BE2C (cell line): ENCODE data around the gene MT1X.

Experiments
- DNase-seq: peaks from one replicate; pipeline ENCODE4 v3.0.0-alpha.2; 2020
- H3K27me3 ChIP-seq: fragments of 250-450 bp; sonication (Bioruptor Pico); 2 replicates; pipeline ENCODE4 v1.5.1; 2020; ENCODE audit warnings: mild to moderate bottlenecking
- H3K36me3 ChIP-seq: fragments of 250-450 bp; sonication (Bioruptor Pico); 2 replicates; pipeline ENCODE4 v1.5.1; 2020; ENCODE audit warnings: mild to moderate bottlenecking
- H3K4me1 ChIP-seq: fragments of 250-450 bp; sonication (Bioruptor Pico); 2 replicates; pipeline ENCODE4 v1.5.1; 2020
- H3K4me3 ChIP-seq: 2 replicates; pipeline ENCODE4 v1.5.1; 2011; ENCODE audit warnings: low read depth, low read length
- H3K9me3 ChIP-seq: fragments of 250-450 bp; sonication (Bioruptor Pico); 2 replicates; pipeline ENCODE4 v1.5.1; 2020
- TF ChIP-seq, protein P1 (sequence below): IDR thresholded peaks from 2 replicates; pipeline ENCODE4 v1.5.1; 2012; ENCODE audit warnings: mild to moderate bottlenecking, low read depth, low read length

Gene MT1X

DNA sequence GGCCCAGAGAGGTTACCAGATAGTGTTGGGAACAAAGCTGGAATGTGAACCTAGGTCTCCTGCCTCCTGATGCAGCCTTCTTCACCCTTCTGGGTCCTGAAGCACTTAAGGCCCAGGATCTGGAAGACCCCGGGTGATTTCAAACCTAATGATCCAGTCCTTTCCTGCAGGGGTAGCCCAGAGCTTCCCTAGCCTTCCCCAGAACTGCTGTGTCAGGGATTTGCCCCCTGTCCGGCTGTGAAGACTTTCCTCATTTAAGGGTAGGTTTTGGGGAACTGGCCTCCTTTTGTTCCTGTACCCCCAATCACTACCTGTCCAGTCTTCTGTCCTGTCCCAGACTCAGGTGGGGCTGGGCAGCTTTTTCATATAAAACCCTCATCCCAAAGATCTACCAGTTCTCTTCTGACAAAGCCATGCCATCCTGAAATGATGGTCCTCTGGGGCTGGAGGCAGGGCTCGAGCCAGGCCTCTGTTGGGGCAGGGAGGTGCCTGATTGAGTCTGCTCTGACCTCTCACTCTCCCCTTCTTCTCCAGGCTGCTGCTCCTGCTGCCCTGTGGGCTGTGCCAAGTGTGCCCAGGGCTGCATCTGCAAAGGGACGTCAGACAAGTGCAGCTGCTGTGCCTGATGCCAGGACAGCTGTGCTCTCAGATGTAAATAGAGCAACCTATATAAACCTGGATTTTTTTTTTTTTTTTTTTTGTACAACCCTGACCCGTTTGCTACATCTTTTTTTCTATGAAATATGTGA lies 1.3 kb downstream of the MT1X start:
- no peak for DNase-seq
- no peaks in the 10 kb centered on the region for H3K4me1 ChIP-seq
- no peaks in the 10 kb centered on the region for H3K36me3 ChIP-seq
- no peaks in the 10 kb centered on the region for H3K27me3 ChIP-seq
- TF ChIP-seq, protein P1, sequence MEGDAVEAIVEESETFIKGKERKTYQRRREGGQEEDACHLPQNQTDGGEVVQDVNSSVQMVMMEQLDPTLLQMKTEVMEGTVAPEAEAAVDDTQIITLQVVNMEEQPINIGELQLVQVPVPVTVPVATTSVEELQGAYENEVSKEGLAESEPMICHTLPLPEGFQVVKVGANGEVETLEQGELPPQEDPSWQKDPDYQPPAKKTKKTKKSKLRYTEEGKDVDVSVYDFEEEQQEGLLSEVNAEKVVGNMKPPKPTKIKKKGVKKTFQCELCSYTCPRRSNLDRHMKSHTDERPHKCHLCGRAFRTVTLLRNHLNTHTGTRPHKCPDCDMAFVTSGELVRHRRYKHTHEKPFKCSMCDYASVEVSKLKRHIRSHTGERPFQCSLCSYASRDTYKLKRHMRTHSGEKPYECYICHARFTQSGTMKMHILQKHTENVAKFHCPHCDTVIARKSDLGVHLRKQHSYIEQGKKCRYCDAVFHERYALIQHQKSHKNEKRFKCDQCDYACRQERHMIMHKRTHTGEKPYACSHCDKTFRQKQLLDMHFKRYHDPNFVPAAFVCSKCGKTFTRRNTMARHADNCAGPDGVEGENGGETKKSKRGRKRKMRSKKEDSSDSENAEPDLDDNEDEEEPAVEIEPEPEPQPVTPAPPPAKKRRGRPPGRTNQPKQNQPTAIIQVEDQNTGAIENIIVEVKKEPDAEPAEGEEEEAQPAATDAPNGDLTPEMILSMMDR = no peak
- H3K9me3 ChIP-seq = no peaks in the 10 kb centered on the region
- H3K4me3 ChIP-seq = no peak overlapping the region

DNA sequence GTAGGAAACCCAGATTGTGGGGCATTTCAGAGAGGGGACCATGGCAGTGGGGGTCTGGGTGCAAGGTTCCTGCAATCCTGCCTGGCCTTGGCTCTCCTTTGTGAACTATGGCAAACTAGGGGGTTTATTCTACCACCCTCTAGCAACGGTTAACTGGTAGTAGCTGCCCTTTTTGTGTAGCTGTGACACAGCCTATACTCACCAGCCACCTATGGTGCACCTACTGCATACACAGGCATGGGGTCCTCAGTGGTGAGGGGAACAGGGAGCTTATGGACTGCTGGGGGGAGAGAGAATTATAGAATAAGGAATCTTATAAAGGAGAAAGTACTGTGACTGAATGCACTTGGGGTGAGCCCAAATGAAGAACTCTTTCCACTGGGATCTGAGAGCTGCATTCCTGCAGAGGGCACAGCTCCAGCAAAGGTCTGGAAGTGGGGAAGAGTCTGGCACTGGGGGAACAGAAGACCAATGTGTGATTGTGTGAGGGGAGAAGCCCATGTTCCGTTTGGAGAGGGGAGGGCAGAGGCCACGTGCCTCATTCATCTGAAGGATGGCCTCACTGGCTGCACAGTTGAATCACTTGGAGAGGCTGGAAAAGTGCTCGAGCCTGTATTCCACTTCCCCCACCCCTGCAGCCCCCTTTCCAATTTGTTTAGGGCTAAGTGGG lies 2.1 kb downstream of the MT1X start:
- TF ChIP-seq, protein P1 = no peak
- no peaks in the 10 kb centered on the region for H3K4me1 ChIP-seq
- no peak for DNase-seq
- no peaks in the 10 kb centered on the region for H3K9me3 ChIP-seq
- H3K27me3 ChIP-seq = no peaks in the 10 kb centered on the region
- no peaks in the 10 kb centered on the region for H3K36me3 ChIP-seq
- no peak overlapping the region for H3K4me3 ChIP-seq

DNA sequence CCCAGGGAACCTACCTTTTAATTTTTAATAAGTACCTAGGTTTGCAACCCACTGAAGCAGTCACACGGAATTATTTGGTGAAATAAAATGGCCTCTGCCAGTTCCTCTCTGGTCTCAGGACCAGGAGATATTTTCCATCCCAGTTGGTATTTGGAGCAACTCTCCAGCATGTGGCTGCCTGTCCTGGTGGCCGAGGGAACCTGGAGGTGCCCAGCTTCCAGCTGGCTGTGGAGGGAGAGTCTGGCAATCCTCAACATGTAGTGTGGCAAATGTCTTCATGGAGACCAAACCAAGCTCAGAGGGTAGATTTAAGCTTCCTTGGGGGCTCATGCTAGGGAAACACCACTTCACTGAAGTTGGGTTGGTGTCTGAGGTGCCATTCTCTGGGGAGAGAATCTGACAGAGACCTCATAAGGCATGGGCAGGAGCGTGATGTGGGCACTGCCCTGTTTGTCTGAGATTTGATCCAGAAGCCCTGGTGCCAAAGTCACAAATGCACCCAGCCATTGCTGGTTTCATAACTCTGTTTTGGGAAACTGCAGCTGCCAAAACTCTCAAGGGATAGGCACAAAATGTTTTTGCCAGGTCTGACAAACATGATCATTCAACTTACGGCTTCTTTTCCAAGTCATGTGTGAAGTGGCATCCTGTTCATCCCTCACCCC lies 2.8 kb downstream of the MT1X start:
- Histone ChIP-seq H3K27me3 (no peaks in the 10 kb centered on the region), H3K4me1 (no peaks in the 10 kb centered on the region), H3K36me3 (no peaks in the 10 kb centered on the region), H3K4me3 (no peak overlapping the region), H3K9me3 (no peaks in the 10 kb centered on the region)
- no peak for DNase-seq
- TF ChIP-seq, protein P1 = no peak

DNA sequence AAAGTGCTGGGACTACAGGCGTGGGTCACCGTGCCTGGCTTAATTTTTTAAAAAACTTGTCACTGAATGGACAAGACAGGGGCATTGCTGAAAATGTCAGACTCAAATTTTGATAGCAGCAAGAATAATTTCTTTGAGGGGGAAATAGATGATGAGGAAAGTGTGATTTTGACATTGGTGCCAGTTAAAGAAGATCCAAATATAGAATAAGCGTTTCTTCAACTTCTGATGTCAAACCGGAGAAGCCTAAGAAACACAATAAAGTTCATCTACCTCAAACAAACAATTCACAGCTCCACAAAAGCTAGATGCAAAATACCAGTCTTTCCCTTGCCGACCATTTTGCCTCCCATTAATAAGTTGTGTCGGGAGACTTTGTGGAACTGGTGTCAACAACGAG lies 4.5 kb downstream of the MT1X start:
- Histone ChIP-seq H3K9me3 (no peaks in the 10 kb centered on the region), H3K4me1 (no peaks in the 10 kb centered on the region), H3K4me3 (no peak overlapping the region), H3K27me3 (no peaks in the 10 kb centered on the region), H3K36me3 (no peaks in the 10 kb centered on the region)
- TF ChIP-seq, protein P1 = no peak
- DNase-seq = no peak

DNA sequence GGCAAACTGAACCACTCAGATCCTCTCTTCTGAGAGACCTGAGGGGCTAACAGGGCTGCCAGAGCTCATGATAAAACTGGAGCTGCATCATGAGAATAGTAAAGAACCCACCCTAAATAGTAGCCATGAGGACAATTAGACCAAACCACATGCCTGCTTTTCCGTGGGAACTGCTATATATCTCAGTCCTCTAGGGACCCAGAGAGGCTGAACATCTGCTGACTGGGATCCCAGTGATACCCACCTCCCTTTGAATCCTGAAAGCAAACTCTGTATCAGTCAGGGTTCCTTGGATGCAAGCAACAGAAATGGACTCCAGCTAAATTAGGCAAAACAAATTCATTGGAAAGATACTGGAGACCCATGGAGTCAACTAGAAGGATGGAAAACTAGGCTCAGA lies 6.5 kb downstream of the MT1X start:
- no peaks in the 10 kb centered on the region for H3K4me1 ChIP-seq

More for the DNA sequence above, 6.5 kb downstream of the MT1X start:
- no peaks in the 10 kb centered on the region for H3K36me3 ChIP-seq
- TF ChIP-seq, protein P1 = no peak
- no peak for DNase-seq
- H3K4me3 ChIP-seq = no peak overlapping the region
- H3K9me3 ChIP-seq = no peaks in the 10 kb centered on the region
- H3K27me3 ChIP-seq = no peaks in the 10 kb centered on the region
